OCI-LY3 (cell line): ENCODE data around the gene XRCC4.

Experiments
- H2AFZ ChIP-seq: fragments of 200-600, 300-600 bp; shearing (Covaris generic); 2 replicates; pipeline ENCODE4 v1.6.0; 2014; ENCODE audit warnings: antibody characterized with exemption, low read depth, low read length
- H3K27ac ChIP-seq: fragments of 200-600, 300-600 bp; sonication (generic); 2 replicates; pipeline ENCODE4 v1.5.1; 2014; ENCODE audit warnings: mild to moderate bottlenecking, low read length, moderate library complexity, mixed read lengths
- H3K27me3 ChIP-seq: fragments of 200-600, 300-600 bp; sonication (generic); 2 replicates; pipeline ENCODE4 v1.6.1; 2014; ENCODE audit warnings: low read depth, low read length, mixed read lengths
- H3K36me3 ChIP-seq: fragments of 200-600, 300-600 bp; sonication (generic); replicated peaks from 2 replicates; pipeline ENCODE3; 2014; ENCODE audit warnings: low read depth, low read length, mixed read lengths
- H3K4me1 ChIP-seq: fragments of 300-600, 200-600 bp; sonication (generic); 2 replicates; pipeline ENCODE4 v1.6.1; 2014; ENCODE audit warnings: low read length, mixed read lengths
- H3K4me2 ChIP-seq: fragments of 200-600, 300-600 bp; sonication (generic); 2 replicates; pipeline ENCODE4 v1.6.1; 2014; ENCODE audit warnings: low read length, mixed read lengths
- H3K4me3 ChIP-seq: fragments of 300-600, 200-600 bp; sonication (generic); 2 replicates; pipeline ENCODE4 v1.5.1; 2014; ENCODE audit warnings: antibody characterized with exemption, mild to moderate bottlenecking, low read length, moderate library complexity
- H3K79me2 ChIP-seq: fragments of 300-600, 200-600 bp; shearing (Covaris generic); 2 replicates; pipeline ENCODE4 v1.6.1; 2014; ENCODE audit warnings: mild to moderate bottlenecking, low read length, mixed read lengths
- H3K9ac ChIP-seq: fragments of 300-600, 200-600 bp; shearing (Covaris generic); 2 replicates; pipeline ENCODE4 v1.6.0; 2014; ENCODE audit warnings: mild to moderate bottlenecking, low read length, moderate library complexity
- H3K9me3 ChIP-seq: fragments of 200-600, 300-600 bp; shearing (Covaris generic); 2 replicates; pipeline ENCODE4 v1.6.1; 2014; ENCODE audit warnings: low read length, mixed read lengths; ENCODE audit not compliant: insufficient read depth
- H4K20me1 ChIP-seq: fragments of 200-600, 300-600 bp; sonication (generic); 2 replicates; pipeline ENCODE4 v1.6.1; 2016; ENCODE audit warnings: low read length, mixed read lengths; ENCODE audit not compliant: insufficient read depth
- CTCF ChIP-seq: fragments of 200-600, 300-600 bp; sonication (generic); IDR thresholded peaks from 2 replicates; pipeline ENCODE4 v1.5.1; 2014; ENCODE audit warnings: antibody characterized with exemption, low read length, low read depth
- EZH2phosphoT487 ChIP-seq: fragments of 200-600 bp; shearing (Covaris generic); IDR thresholded peaks from 2 replicates; pipeline ENCODE4 v1.6.1; 2018; ENCODE audit warnings: antibody characterized with exemption, mixed run types, low read depth

XRCC4 gene

GRCh38 chr5:83115816-83116215, 38.5 kb downstream of the XRCC4 start:
- no peaks in the 10 kb centered on the region for H3K9me3 ChIP-seq
- H3K4me2 ChIP-seq: no peak overlapping the region
- no peak overlapping the region for H3K9ac ChIP-seq
- no peak overlapping the region for H2AFZ ChIP-seq
- no peaks in the 10 kb centered on the region for H3K27me3 ChIP-seq
- no peaks in the 10 kb centered on the region for H4K20me1 ChIP-seq
- no peaks in the 10 kb centered on the region for H3K79me2 ChIP-seq
- TF ChIP-seq CTCF (no peak), EZH2phosphoT487 (no peak)
- no peaks in the 10 kb centered on the region for H3K4me1 ChIP-seq
- H3K36me3 ChIP-seq: peaks cover 6% of the 10 kb centered on the region
- H3K27ac ChIP-seq: no peak overlapping the region
- no peak overlapping the region for H3K4me3 ChIP-seq

GRCh38 chr5:83118471-83118870, 41.1 kb downstream of the XRCC4 start:
- no peaks in the 10 kb centered on the region for H4K20me1 ChIP-seq
- no peak for TF ChIP-seq CTCF
- no peak for TF ChIP-seq EZH2phosphoT487
- no peaks in the 10 kb centered on the region for H3K79me2 ChIP-seq
- no peak overlapping the region for H3K27ac ChIP-seq
- no peak overlapping the region for H3K4me2 ChIP-seq
- H3K9ac ChIP-seq: no peak overlapping the region
- H3K27me3 ChIP-seq: no peaks in the 10 kb centered on the region
- no peaks in the 10 kb centered on the region for H3K4me1 ChIP-seq
- H2AFZ ChIP-seq: no peak overlapping the region
- peaks cover 3% of the 10 kb centered on the region for H3K36me3 ChIP-seq
- H3K4me3 ChIP-seq: no peak overlapping the region
- H3K9me3 ChIP-seq: no peaks in the 10 kb centered on the region

GRCh38 chr5:83118976-83119375, 41.6 kb downstream of the XRCC4 start:
- TF ChIP-seq EZH2phosphoT487: no peak
- no peak for TF ChIP-seq CTCF
- no peak overlapping the region for H3K4me2 ChIP-seq
- no peaks in the 10 kb centered on the region for H3K9me3 ChIP-seq
- H4K20me1 ChIP-seq: no peaks in the 10 kb centered on the region
- H3K27me3 ChIP-seq: no peaks in the 10 kb centered on the region
- H3K9ac ChIP-seq: no peak overlapping the region
- H3K79me2 ChIP-seq: no peaks in the 10 kb centered on the region
- H3K4me3 ChIP-seq: no peak overlapping the region
- no peak overlapping the region for H2AFZ ChIP-seq
- H3K27ac ChIP-seq: no peak overlapping the region
- H3K4me1 ChIP-seq: no peaks in the 10 kb centered on the region
- H3K36me3 ChIP-seq: peaks cover 3% of the 10 kb centered on the region

GRCh38 chr5:83124593-83124992, 47.2 kb downstream of the XRCC4 start:
- no peak overlapping the region for H3K9ac ChIP-seq
- no peaks in the 10 kb centered on the region for H3K27me3 ChIP-seq
- TF ChIP-seq EZH2phosphoT487 (no peak), CTCF (no peak)
- no peak overlapping the region for H2AFZ ChIP-seq
- no peaks in the 10 kb centered on the region for H3K9me3 ChIP-seq
- H3K4me3 ChIP-seq: no peak overlapping the region
- no peaks in the 10 kb centered on the region for H3K4me1 ChIP-seq
- H3K27ac ChIP-seq: no peak overlapping the region
- H3K79me2 ChIP-seq: no peaks in the 10 kb centered on the region
- no peaks in the 10 kb centered on the region for H4K20me1 ChIP-seq
- H3K36me3 ChIP-seq: no peaks in the 10 kb centered on the region
- no peak overlapping the region for H3K4me2 ChIP-seq
